Measurements from ENCODE around the gene CLNK.

- TF ChIP-seq, protein P1, sequence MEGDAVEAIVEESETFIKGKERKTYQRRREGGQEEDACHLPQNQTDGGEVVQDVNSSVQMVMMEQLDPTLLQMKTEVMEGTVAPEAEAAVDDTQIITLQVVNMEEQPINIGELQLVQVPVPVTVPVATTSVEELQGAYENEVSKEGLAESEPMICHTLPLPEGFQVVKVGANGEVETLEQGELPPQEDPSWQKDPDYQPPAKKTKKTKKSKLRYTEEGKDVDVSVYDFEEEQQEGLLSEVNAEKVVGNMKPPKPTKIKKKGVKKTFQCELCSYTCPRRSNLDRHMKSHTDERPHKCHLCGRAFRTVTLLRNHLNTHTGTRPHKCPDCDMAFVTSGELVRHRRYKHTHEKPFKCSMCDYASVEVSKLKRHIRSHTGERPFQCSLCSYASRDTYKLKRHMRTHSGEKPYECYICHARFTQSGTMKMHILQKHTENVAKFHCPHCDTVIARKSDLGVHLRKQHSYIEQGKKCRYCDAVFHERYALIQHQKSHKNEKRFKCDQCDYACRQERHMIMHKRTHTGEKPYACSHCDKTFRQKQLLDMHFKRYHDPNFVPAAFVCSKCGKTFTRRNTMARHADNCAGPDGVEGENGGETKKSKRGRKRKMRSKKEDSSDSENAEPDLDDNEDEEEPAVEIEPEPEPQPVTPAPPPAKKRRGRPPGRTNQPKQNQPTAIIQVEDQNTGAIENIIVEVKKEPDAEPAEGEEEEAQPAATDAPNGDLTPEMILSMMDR (IDR thresholded peaks at IDR 0.05; ENCODE audit: low read depth, low read length): no peak
- TF ChIP-seq EZH2phosphoT487 (IDR thresholded peaks at IDR 0.05; ENCODE audit: low read depth): no peak
Measured at GRCh38 chr4:10598829-10599228, 85.7 kb downstream of the CLNK start.

Data from OCI-LY3 (cell line).